Stimulated activated CD4-positive, alpha-beta T cell treated with anti-CD3 and anti-CD28 coated beads, Interleukin-15, amount 100 ng/mL, for 24 hours (primary cell): Measurements from ENCODE around the gene BNIP2.
A peak's percentile ranks its signal among the peaks of the same experiment; 100 is the strongest.

Experiments used
- DNase-seq: peaks from one replicate; pipeline ENCODE4 v3.0.0-alpha.2; 2020

The BNIP2 gene

DNA sequence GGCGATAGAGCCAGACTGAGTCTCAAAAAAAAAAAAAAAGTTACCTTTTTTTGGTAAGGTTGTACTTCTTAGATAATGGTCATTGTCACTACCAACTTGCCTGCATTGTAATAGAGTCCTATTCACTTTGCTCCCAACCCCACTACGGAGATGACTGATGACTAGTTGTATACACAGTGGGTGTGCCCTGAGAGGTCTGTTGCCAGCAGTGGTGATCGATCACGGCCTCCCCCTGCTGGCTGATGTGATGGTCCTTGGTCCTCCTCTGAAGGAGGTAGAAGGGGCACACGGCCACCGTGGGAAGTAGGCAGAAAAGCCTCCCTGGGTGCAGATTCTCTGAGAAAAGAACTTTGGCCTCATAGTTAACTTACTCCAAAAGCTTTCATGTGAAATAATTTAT lies 66.8 kb downstream of the BNIP2 start:
- DNase-seq, result peak; percentile 70

DNA sequence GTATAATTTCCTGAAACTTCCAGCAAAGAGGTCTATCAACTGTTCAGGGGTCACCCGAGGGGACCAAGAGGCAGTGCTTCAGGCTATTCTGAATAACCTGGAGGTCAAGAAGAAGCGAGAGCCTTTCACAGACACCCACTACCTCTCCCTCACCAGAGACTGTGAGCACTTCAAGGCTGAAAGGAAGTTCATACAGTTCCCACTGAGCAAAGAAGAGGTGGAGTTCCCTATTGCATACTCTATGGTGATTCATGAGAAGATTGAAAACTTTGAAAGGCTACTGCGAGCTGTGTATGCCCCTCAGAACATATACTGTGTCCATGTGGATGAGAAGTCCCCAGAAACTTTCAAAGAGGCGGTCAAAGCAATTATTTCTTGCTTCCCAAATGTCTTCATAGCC lies 70.7 kb downstream of the BNIP2 start:
- no peak for DNase-seq

DNA sequence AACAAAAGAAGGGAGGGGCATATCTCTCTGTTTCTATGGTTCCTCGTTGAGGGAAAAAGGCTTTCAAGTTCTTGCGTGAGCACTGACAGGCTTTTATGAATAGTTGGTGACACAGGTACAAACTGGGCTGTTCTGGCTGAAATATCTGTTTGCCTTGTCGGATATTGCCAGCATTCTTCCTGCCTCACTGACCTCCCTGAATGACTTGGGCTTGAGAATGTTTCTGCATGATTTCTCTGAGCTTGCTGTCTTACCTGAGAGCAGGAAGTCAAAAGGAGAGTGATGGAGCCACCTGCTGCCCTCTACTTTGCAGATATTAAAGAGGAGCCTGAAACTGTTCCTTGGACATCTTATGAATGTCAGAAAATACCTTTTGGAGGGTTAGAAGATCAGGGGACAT lies 72.7 kb downstream of the BNIP2 start:
- no peak for DNase-seq

GRCh38 chr15:59615661-59616060 lies 73.5 kb downstream of the BNIP2 start:
- no peak for DNase-seq

- DNase-seq, result no peak
Observed at GRCh38 chr15:59614153-59614552, 75.0 kb downstream of the BNIP2 start.

GRCh38 chr15:59611276-59612260 lies 77.6 kb downstream of the BNIP2 start, which contains the start of gene GCNT3:
Gene GCNT3, plus strand, starts transcription at chr15:59611783. Its CDS starts 6,456 bp downstream, at chr15:59618239.
- DNase-seq, result no peak

GRCh38 chr15:59609730-59610712 lies 79.1 kb downstream of the BNIP2 start:
- DNase-seq, result no peak
